Measurements from ENCODE around the gene SIM1.

Gene SIM1

GRCh38 chr6:100388868-100389519 lies 75.7 kb downstream of the SIM1 start:
- no peak overlapping the region for H3K9ac ChIP-seq (ENCODE audit: low read length)
- H3K36me3 ChIP-seq (ENCODE audit: control insufficient read depth in 1 of 2, insufficient read depth in 2 of 2, low read depth in 1 of 2, low read length in 2 of 2): peaks cover 0 to 43% of the 10 kb centered on the region in 2 experiments
- DNase-seq: no peak
- H3K4me1 ChIP-seq (ENCODE audit: control insufficient read depth, insufficient read depth, low read depth, low read length): no peaks in the 10 kb centered on the region
- H3K9me3 ChIP-seq (ENCODE audit: control insufficient read depth, low read length): no peaks in the 10 kb centered on the region
- WGBS: 62% methylated on average over 3 of the region's 3 CpGs
- no peak overlapping the region for H2BK5ac ChIP-seq (ENCODE audit: low read depth, low read length, poor library complexity, severe bottlenecking)
- no peak overlapping the region for H2BK120ac ChIP-seq (ENCODE audit: low read depth, low read length)
- H2AFZ ChIP-seq (ENCODE audit: low read depth, low read length): no peak overlapping the region
- H3K4me2 ChIP-seq (ENCODE audit: low read length, poor library complexity, severe bottlenecking): no peak overlapping the region
- H2BK12ac ChIP-seq (ENCODE audit: low read length in 2 of 2): no peak overlapping the region
- no peak overlapping the region for H4K91ac ChIP-seq (ENCODE audit: low read length)
- no peak overlapping the region for H2AK5ac ChIP-seq (ENCODE audit: low read length, severe bottlenecking)
- no peak overlapping the region for H3K18ac ChIP-seq (ENCODE audit: low read depth in 1 of 2, low read length in 2 of 2)
- H3K14ac ChIP-seq (ENCODE audit: low read length in 2 of 2): no peak overlapping the region
- H3K27ac ChIP-seq (ENCODE audit: low read length, poor library complexity, severe bottlenecking): no peak overlapping the region
- H3K79me1 ChIP-seq (replicated peaks; ENCODE audit: low read length, poor library complexity, severe bottlenecking): no peaks in the 10 kb centered on the region
- no peaks in the 10 kb centered on the region for H3K27me3 ChIP-seq (ENCODE audit: control insufficient read depth in 1 of 2, insufficient read depth in 1 of 2, low read length in 2 of 2)
- no peak overlapping the region for H3K4ac ChIP-seq (ENCODE audit: low read depth in 1 of 2, low read length in 2 of 2)
- H3K4me3 ChIP-seq (ENCODE audit: insufficient read depth in 1 of 2, low read depth in 1 of 2, low read length in 2 of 2): no peak overlapping the region
- no peak overlapping the region for H3K23ac ChIP-seq (ENCODE audit: low read length in 2 of 2)
- no peak overlapping the region for H4K8ac ChIP-seq (ENCODE audit: low read length)
- no peak overlapping the region for H2BK15ac ChIP-seq (ENCODE audit: low read depth, poor library complexity, severe bottlenecking)

DNA sequence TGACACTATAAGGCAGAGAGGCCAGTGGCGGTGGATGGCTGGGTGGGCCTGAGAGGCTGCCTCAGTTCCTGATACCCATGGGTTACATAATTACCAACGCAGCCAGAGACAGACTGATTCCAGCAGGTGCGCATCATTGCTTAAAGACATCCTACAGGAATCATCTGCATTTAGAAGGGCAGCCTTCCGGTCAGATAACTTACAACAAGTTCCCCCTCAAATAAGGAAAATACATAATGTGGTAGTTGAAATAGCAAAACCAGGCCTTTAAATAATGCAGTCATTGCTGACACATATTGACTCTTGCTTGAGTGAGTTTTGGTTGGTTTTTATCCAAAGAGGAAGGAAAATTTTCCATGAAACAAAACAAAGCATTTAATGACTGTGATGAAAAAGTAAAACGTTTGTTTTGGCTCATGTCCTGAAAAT lies 81.9 kb downstream of the SIM1 start:
- Histone ChIP-seq H2BK12ac (ENCODE audit: low read length in 2 of 2) (no peak overlapping the region), H3K4me1 (ENCODE audit: control insufficient read depth, insufficient read depth, low read depth, low read length) (peaks cover 2% of the 10 kb centered on the region), H2BK120ac (ENCODE audit: low read depth, low read length) (no peak overlapping the region), H3K4ac (ENCODE audit: low read depth in 1 of 2, low read length in 2 of 2) (no peak overlapping the region), H3K27me3 (ENCODE audit: control insufficient read depth in 1 of 2, insufficient read depth in 1 of 2, low read length in 2 of 2) (no peaks in the 10 kb centered on the region), H3K9ac (ENCODE audit: low read length) (peak overlapping the region; percentile 18), H3K18ac (ENCODE audit: low read depth in 1 of 2, low read length in 2 of 2) (no peak overlapping the region), H3K23ac (ENCODE audit: low read length in 2 of 2) (no peak overlapping the region), H3K4me2 (ENCODE audit: low read length, poor library complexity, severe bottlenecking) (no peak overlapping the region), H3K79me1 (replicated peaks; ENCODE audit: low read length, poor library complexity, severe bottlenecking) (no peaks in the 10 kb centered on the region), H4K91ac (ENCODE audit: low read length) (no peak overlapping the region), H2BK5ac (ENCODE audit: low read depth, low read length, poor library complexity, severe bottlenecking) (no peak overlapping the region), H3K4me3 (ENCODE audit: insufficient read depth in 1 of 2, low read depth in 1 of 2, low read length in 2 of 2) (no peak overlapping the region), H4K8ac (ENCODE audit: low read length) (no peak overlapping the region), H2AK5ac (ENCODE audit: low read length, severe bottlenecking) (no peak overlapping the region), H2AFZ (ENCODE audit: low read depth, low read length) (no peak overlapping the region), H3K9me3 (ENCODE audit: control insufficient read depth, low read length) (no peaks in the 10 kb centered on the region), H3K36me3 (ENCODE audit: control insufficient read depth in 1 of 2, insufficient read depth in 2 of 2, low read depth in 1 of 2, low read length in 2 of 2) (no peaks in the 10 kb centered on the region), H2BK15ac (ENCODE audit: low read depth, poor library complexity, severe bottlenecking) (no peak overlapping the region), H3K27ac (ENCODE audit: low read length, poor library complexity, severe bottlenecking) (no peak overlapping the region), H3K14ac (ENCODE audit: low read length in 2 of 2) (no peak overlapping the region)
- 93% methylated on average over 3 of the region's 5 CpGs for WGBS
- DNase-seq: no peak

DNA sequence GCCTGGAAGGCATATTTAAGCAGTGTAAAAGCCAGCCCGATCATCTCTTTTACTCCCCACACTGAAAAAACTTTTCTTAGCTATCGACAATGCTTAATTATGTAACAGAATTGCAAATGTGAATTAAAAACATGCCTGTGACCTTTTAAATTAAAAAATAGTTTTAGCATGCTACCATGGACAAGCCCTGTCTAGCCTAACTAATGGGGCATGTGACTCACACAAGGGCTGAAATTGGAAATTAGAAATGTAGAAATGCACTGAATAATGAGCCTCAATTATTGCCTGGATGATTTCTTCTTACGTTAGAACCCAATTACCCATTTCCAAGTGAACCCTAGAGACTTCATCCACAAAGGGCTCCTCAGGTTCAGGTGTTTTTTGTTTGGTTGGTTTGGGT lies 82.7 kb downstream of the SIM1 start:
- Histone ChIP-seq H3K4me3 (ENCODE audit: insufficient read depth in 1 of 2, low read depth in 1 of 2, low read length in 2 of 2) (no peak overlapping the region), H2BK120ac (ENCODE audit: low read depth, low read length) (no peak overlapping the region), H2BK5ac (ENCODE audit: low read depth, low read length, poor library complexity, severe bottlenecking) (no peak overlapping the region), H3K9me3 (ENCODE audit: control insufficient read depth, low read length) (no peaks in the 10 kb centered on the region), H3K23ac (ENCODE audit: low read length in 2 of 2) (no peak overlapping the region), H4K8ac (ENCODE audit: low read length) (no peak overlapping the region), H3K79me1 (replicated peaks; ENCODE audit: low read length, poor library complexity, severe bottlenecking) (no peaks in the 10 kb centered on the region), H3K27ac (ENCODE audit: low read length, poor library complexity, severe bottlenecking) (no peak overlapping the region), H4K91ac (ENCODE audit: low read length) (no peak overlapping the region), H2AK5ac (ENCODE audit: low read length, severe bottlenecking) (no peak overlapping the region), H3K4me2 (ENCODE audit: low read length, poor library complexity, severe bottlenecking) (no peak overlapping the region), H3K4ac (ENCODE audit: low read depth in 1 of 2, low read length in 2 of 2) (no peak overlapping the region), H3K36me3 (ENCODE audit: control insufficient read depth in 1 of 2, insufficient read depth in 2 of 2, low read depth in 1 of 2, low read length in 2 of 2) (no peaks in the 10 kb centered on the region), H3K18ac (ENCODE audit: low read depth in 1 of 2, low read length in 2 of 2) (no peak overlapping the region), H2BK12ac (ENCODE audit: low read length in 2 of 2) (no peak overlapping the region), H2AFZ (ENCODE audit: low read depth, low read length) (no peak overlapping the region), H3K9ac (ENCODE audit: low read length) (no peak overlapping the region), H2BK15ac (ENCODE audit: low read depth, poor library complexity, severe bottlenecking) (no peak overlapping the region), H3K14ac (ENCODE audit: low read length in 2 of 2) (no peak overlapping the region), H3K27me3 (ENCODE audit: control insufficient read depth in 1 of 2, insufficient read depth in 1 of 2, low read length in 2 of 2) (no peaks in the 10 kb centered on the region), H3K4me1 (ENCODE audit: control insufficient read depth, insufficient read depth, low read depth, low read length) (peaks cover 2% of the 10 kb centered on the region)
- DNase-seq: no peak
- whole genome bisulfite sequencing: no CpG with 5 or more reads among the region's 3 CpGs

GRCh38 chr6:100381111-100381510 lies 83.6 kb downstream of the SIM1 start:
- H3K4me2 ChIP-seq (ENCODE audit: low read length, poor library complexity, severe bottlenecking): no peak overlapping the region
- H3K4ac ChIP-seq (ENCODE audit: low read depth in 1 of 2, low read length in 2 of 2): no peak overlapping the region
- H2BK12ac ChIP-seq (ENCODE audit: low read length in 2 of 2): no peak overlapping the region
- DNase-seq: peak; percentile 40
- no peak overlapping the region for H2BK5ac ChIP-seq (ENCODE audit: low read depth, low read length, poor library complexity, severe bottlenecking)
- no peak overlapping the region for H2AFZ ChIP-seq (ENCODE audit: low read depth, low read length)
- no peaks in the 10 kb centered on the region for H3K79me1 ChIP-seq (replicated peaks; ENCODE audit: low read length, poor library complexity, severe bottlenecking)
- no peak overlapping the region for H3K4me3 ChIP-seq (ENCODE audit: insufficient read depth in 1 of 2, low read depth in 1 of 2, low read length in 2 of 2)
- 65% methylated on average over 6 of the region's 6 CpGs for WGBS
- no peaks in the 10 kb centered on the region for H3K9me3 ChIP-seq (ENCODE audit: control insufficient read depth, low read length)
- H2AK5ac ChIP-seq (ENCODE audit: low read length, severe bottlenecking): no peak overlapping the region
- no peak overlapping the region for H3K23ac ChIP-seq (ENCODE audit: low read length in 2 of 2)
- H3K9ac ChIP-seq (ENCODE audit: low read length): no peak overlapping the region
- no peak overlapping the region for H2BK15ac ChIP-seq (ENCODE audit: low read depth, poor library complexity, severe bottlenecking)
- no peaks in the 10 kb centered on the region for H3K36me3 ChIP-seq (ENCODE audit: control insufficient read depth in 1 of 2, insufficient read depth in 2 of 2, low read depth in 1 of 2, low read length in 2 of 2)
- H2BK120ac ChIP-seq (ENCODE audit: low read depth, low read length): no peak overlapping the region
- H3K18ac ChIP-seq (ENCODE audit: low read depth in 1 of 2, low read length in 2 of 2): no peak overlapping the region
- peaks cover 2% of the 10 kb centered on the region for H3K4me1 ChIP-seq (ENCODE audit: control insufficient read depth, insufficient read depth, low read depth, low read length)
- H3K27me3 ChIP-seq (ENCODE audit: control insufficient read depth in 1 of 2, insufficient read depth in 1 of 2, low read length in 2 of 2): no peaks in the 10 kb centered on the region
- no peak overlapping the region for H4K91ac ChIP-seq (ENCODE audit: low read length)
- no peak overlapping the region for H4K8ac ChIP-seq (ENCODE audit: low read length)
- no peak overlapping the region for H3K14ac ChIP-seq (ENCODE audit: low read length in 2 of 2)
- no peak overlapping the region for H3K27ac ChIP-seq (ENCODE audit: low read length, poor library complexity, severe bottlenecking)
